GM12878 (cell line): ENCODE data around the gene SLFN14. TPM values are rescaled to one million over a fixed set of nuclear protein-coding genes. Genes with fewer than 3 reads are reported as not detected.
"Not testable (repeated sequence)": the region's sequence is repeated elsewhere in the genome, so short reads cannot be mapped to it uniquely, and the experiment has no call there.

Source experiments
- ATAC-seq: fragments of 200-7000 bp; cut with Tn5 transposase; 3 replicates; pipeline ENCODE4 v1.9.1; 2020; ENCODE audit warnings: mild to moderate bottlenecking, moderate library complexity
- BruUV-seq: library from RNA; stranded (reverse); fragments of 400-500 nt; replicated peaks from 2 replicates; lab custom pipeline; 2021; lab: Mats Ljungman, UMichigan
- CTCF ChIA-PET: fragments of 300-600 bp; sonication (Branson Sonifier 250); formaldehyde crosslinking; extraction: SDS; loops from one replicate; lab custom pipeline; 2021; ENCODE audit warnings: inconsistent platforms; lab: Yijun Ruan, JAX
- POLR2A ChIA-PET: fragments of 350-600 bp; formaldehyde crosslinking; extraction: SDS; loops from one replicate; lab custom pipeline; 2021; ENCODE audit warnings: inconsistent platforms; lab: Charles Lee
- RAD21 ChIA-PET: fragments of 300-600 bp; sonication (Branson Sonifier 250); formaldehyde crosslinking; loops from one replicate; lab custom pipeline; 2023; ENCODE audit warnings: antibody characterized with exemption; ENCODE audit not compliant: unreplicated experiment; lab: Charles Lee
- SMC1A ChIA-PET: fragments of 300-600 bp; sonication (Branson Sonifier 250); formaldehyde crosslinking; loops from one replicate; lab custom pipeline; 2023; ENCODE audit not compliant: unreplicated experiment, uncharacterized antibody; lab: Charles Lee
- DNase-seq: peaks from one replicate; pipeline ENCODE4 v3.0.0-alpha.2; 2011; ENCODE audit warnings: low read depth, low spot score
- FAIRE-seq: peaks from 3 replicates; lab custom pipeline; 2011; peaks lifted over from hg19 to GRCh38; lab: Jason Lieb, UNC
- H2AFZ ChIP-seq: 2 replicates; pipeline ENCODE4 v1.6.0; 2011; ENCODE audit warnings: low read depth, low read length, control low read depth; ENCODE audit not compliant: control insufficient read depth
- H3K27ac ChIP-seq: 2 replicates; pipeline ENCODE4 v1.5.1; 2011; ENCODE audit warnings: control low read depth; ENCODE audit not compliant: control insufficient read depth, insufficient read depth
- H3K27me3 ChIP-seq, 2 experiments: replicated peaks in 1 of 2; 2 replicates each; pipeline versions ENCODE4 v1.6.0 to v1.6.1; 2011; ENCODE audit warnings: low read length in 1 of 2; ENCODE audit not compliant: control insufficient read depth in 2 of 2, insufficient read depth in 2 of 2
- H3K36me3 ChIP-seq, 2 experiments: 2 replicates each; pipeline ENCODE4 v1.5.1; 2011; ENCODE audit warnings: low read length in 1 of 2; ENCODE audit not compliant: control insufficient read depth in 2 of 2, insufficient read depth in 2 of 2
- H3K4me1 ChIP-seq: 2 replicates; pipeline ENCODE4 v1.6.1; 2011; ENCODE audit warnings: mild to moderate bottlenecking, low read length, moderate library complexity, mixed read lengths; ENCODE audit not compliant: control insufficient read depth, insufficient read depth
- H3K4me2 ChIP-seq: 2 replicates; pipeline ENCODE4 v1.6.0; 2011; ENCODE audit warnings: control low read depth; ENCODE audit not compliant: control insufficient read depth, insufficient read depth
- H3K4me3 ChIP-seq: fragments of 200-600 bp; sonication (generic); 2 replicates; pipeline ENCODE4 v1.5.1; 2016
- H3K79me2 ChIP-seq: 2 replicates; pipeline ENCODE4 v1.6.0; 2011; ENCODE audit warnings: low read length; ENCODE audit not compliant: control insufficient read depth, insufficient read depth
- H3K9ac ChIP-seq: 2 replicates; pipeline ENCODE4 v1.8.0; 2011; ENCODE audit warnings: low read length, control low read depth, mixed read lengths; ENCODE audit not compliant: control insufficient read depth, insufficient read depth
- H3K9me3 ChIP-seq: replicated peaks from 3 replicates; pipeline ENCODE4 v1.5.1; 2011; ENCODE audit warnings: mild to moderate bottlenecking, low read length; ENCODE audit not compliant: control insufficient read depth, insufficient read depth
- H4K20me1 ChIP-seq: 2 replicates; pipeline ENCODE4 v1.6.0; 2011; ENCODE audit not compliant: control insufficient read depth, insufficient read depth
- E2F4 ChIP-seq: IDR thresholded peaks from 2 replicates; pipeline ENCODE4 v1.6.1; 2012; ENCODE audit warnings: low read depth, low read length, improper control_type of control experiment
- RUNX3 ChIP-seq: IDR thresholded peaks from 2 replicates; pipeline ENCODE4 v1.6.1; 2012; ENCODE audit warnings: low read length, inconsistent platforms
- YY1 ChIP-seq: IDR thresholded peaks from 2 replicates; pipeline ENCODE4 v1.6.1; 2011; ENCODE audit warnings: low read depth, mild to moderate bottlenecking, low read length
- ZBTB4 ChIP-seq: fragments of 450-650 bp; formaldehyde crosslinking; IDR thresholded peaks from 2 replicates; pipeline ENCODE4 v1.4.0; 2022; ENCODE audit warnings: mild to moderate bottlenecking, moderate library complexity
- WGBS: methylation state at CpG from one replicate; pipeline ENCODE4 v1.1.6; 2016; ENCODE audit warnings: low lambda C conversion rate; ENCODE audit not compliant: insufficient replicate concordance, insufficient coverage; ENCODE audit errors: missing lambda C conversion rate; 5-methylcytosine and 5-hydroxymethylcytosine counted together
- in situ Hi-C: fragments of 300-500 bp; cut with MboI; formaldehyde crosslinking; loops from 9 replicates; pipeline ENCODE4 v1.14.3; 2018; ENCODE audit warnings: mixed read lengths
- intact Hi-C: fragments of 100-400 bp; cut with micrococcal nuclease; formaldehyde crosslinking; loops from one replicate; pipeline ENCODE4 v1.14.2; 2022; ENCODE audit not compliant: unreplicated experiment
- polyA plus RNA-seq, 11 experiments: library from polyadenylated mRNA; depleted of rRNA in 4 of 11; unstranded in 6 of 11; stranded (reverse) in 5 of 11; fragments of >200 nt; fragmentation: Nextera tagmentation in 4 of 11; fragmentation: Illumina TruSeq in 1 of 11; extraction: Ambion mirVana in 4 of 11; extraction: Trizol in 1 of 11; gene quantifications; 1 replicate in 1 of 11; 2 replicates in 10 of 11; pipeline versions ENCODE4 v1.2.1 to v1.2.3, GENCODE V29; 2011 to 2016; ENCODE audit warnings: inconsistent platforms in 2 of 11, missing spikeins in 2 of 11, low read depth in 1 of 11
- total RNA-seq, 4 experiments: library from RNA; depleted of rRNA in 3 of 4; stranded (reverse); fragments of >200 nt in 3 of 4; fragmentation: Illumina TruSeq in 1 of 4; extraction: Trizol in 1 of 4; gene quantifications; 2 replicates each; pipeline versions ENCODE4 v1.2.1 to v1.2.3, GENCODE V29; 2013 to 2021

The SLFN14 gene
- total and polyA plus RNA-seq, 10 of the 15 experiments (the other 5 are each of a cell fraction or from before 2014, with no cell fraction given): 0.06 to 0.11 (median 0.06) TPM; not detected in 7

- H2AFZ ChIP-seq, intact Hi-C loops, DNase-seq, H3K4me1 ChIP-seq, in situ Hi-C loops, BruUV-seq, H4K20me1 ChIP-seq, H3K27me3 ChIP-seq, FAIRE-seq, H3K9me3 ChIP-seq, H3K4me3 ChIP-seq: not testable (repeated sequence)
- H3K79me2 ChIP-seq: peaks cover 37% of the 10 kb centered on the region
- ATAC-seq: peak; percentile 73
- ChIA-PET RAD21 (interaction anchor here (0.7 to 1.7 kb wide), 5 partner anchors 10 to 16 kb away, joined by 3 to 5 read pairs (median 3); partner anchors contain the start of gene SLFN12L), CTCF (interaction anchor here (1.4 to 2.7 kb wide), 4 partner anchors 10 to 18 kb away, joined by 3 to 16 read pairs (median 6); partner anchors contain the start of gene SLFN12L), SMC1A (interaction anchor here (0.6 to 1.7 kb wide), 11 partner anchors 8 to 611 kb away, joined by 3 to 9 read pairs (median 4); no protein-coding TSS in a partner anchor), POLR2A (interaction anchor here (0.6 to 1.3 kb wide), 3 partner anchors 8 to 31 kb away, joined by 3 to 7 read pairs (median 4); no protein-coding TSS in a partner anchor)
- 27% methylated on average over 5 of the region's 5 CpGs for WGBS
- peak overlapping the region; percentile 50 for H3K4me2 ChIP-seq
- H3K36me3 ChIP-seq: peaks cover 2 to 10% of the 10 kb centered on the region in 2 experiments; a peak in 3 of 4 replicates
- 0 out of 2 replicates have a peak, but pooled peaks have one; percentile 11 for TF ChIP-seq YY1
- peak; percentile 19; the same call in 1 of the 2 replicates for TF ChIP-seq RUNX3
- TF ChIP-seq, all 136 proteins: peak for 2; not testable (repeated sequence) for 134
- H3K27ac ChIP-seq, H3K9ac ChIP-seq: not testable (repeated sequence)
These were observed 38.9 kb downstream of the SLFN14 start for GRCh38 chr17:35521654-35522256.

DNA sequence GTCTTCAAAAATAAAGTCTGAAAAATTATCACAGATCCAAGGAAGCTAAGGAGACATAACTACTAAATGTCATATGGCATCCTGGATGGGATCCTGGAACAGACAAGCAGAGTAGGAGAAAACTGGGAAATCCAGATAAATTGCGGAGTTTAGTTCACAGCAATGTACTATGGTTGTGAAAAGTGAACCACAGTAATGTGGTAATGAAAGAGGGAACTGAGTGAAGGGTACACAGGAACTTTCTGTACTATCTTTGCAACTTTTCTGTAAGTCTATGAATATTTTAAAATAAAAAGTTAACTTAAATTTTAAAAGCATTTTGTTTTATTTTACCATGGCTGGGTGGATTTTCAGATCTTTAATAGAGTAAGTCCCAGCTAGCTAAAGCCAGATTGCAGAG, 39.5 kb downstream of the SLFN14 start:
- H3K27ac ChIP-seq: no peak overlapping the region
- no peak overlapping the region for H3K4me3 ChIP-seq
- RAD21 ChIA-PET: interaction anchor here (0.7 to 1.7 kb wide), 4 partner anchors 10 to 17 kb away, joined by 3 to 5 read pairs (median 4); partner anchors contain the start of gene SLFN12L
- TF ChIP-seq E2F4 (no peak), ZBTB4 (CRISPR knock-in tag) (no peak)

More for the DNA sequence above, 39.5 kb downstream of the SLFN14 start:
- H3K9me3 ChIP-seq: no peaks in the 10 kb centered on the region; the same call in 2 of the 3 replicates
- FAIRE-seq (no peak), DNase-seq (no peak), ATAC-seq (peak; percentile 32)
- ChIA-PET POLR2A (interaction anchor here (0.7 kb wide), 1 partner anchor 8 kb away, joined by 7 read pairs; no protein-coding TSS in a partner anchor), SMC1A (interaction anchor here (0.6 to 1.6 kb wide), 10 partner anchors 9 to 610 kb away, joined by 3 to 9 read pairs (median 4); no protein-coding TSS in a partner anchor), CTCF (interaction anchor here (1.5 to 2.7 kb wide), 3 partner anchors 13 to 18 kb away, joined by 3 to 16 read pairs (median 8); partner anchors contain the start of gene SLFN12L)
- intact Hi-C loops (no loop called here), in situ Hi-C loops (no loop called here)
- 0 out of 2 replicates have a peak, but pooled peaks cover 3% of the 10 kb centered on the region for H3K4me1 ChIP-seq
- peak overlapping the region; percentile 50 for H3K4me2 ChIP-seq
- H3K36me3 ChIP-seq: peaks cover 2 to 10% of the 10 kb centered on the region in 2 experiments; a peak in 3 of 4 replicates
- H4K20me1 ChIP-seq: no peaks in the 10 kb centered on the region; the same call in 1 of the 2 replicates
- no TSS peak for BruUV-seq
- 96% methylated on average over 1 of the region's 1 CpG for WGBS
- H2AFZ ChIP-seq: no peak overlapping the region
- no peaks in the 10 kb centered on the region for H3K27me3 ChIP-seq
- H3K9ac ChIP-seq: no peak overlapping the region
- H3K79me2 ChIP-seq: peaks cover 41% of the 10 kb centered on the region
